GM12873 (cell line): ENCODE measurements around the gene HRG.

Experiments
- CTCF ChIP-seq: IDR thresholded peaks from 2 replicates; pipeline ENCODE4 v1.5.1; 2012; ENCODE audit warnings: low read depth, mild to moderate bottlenecking, moderate library complexity, low read length, control low read depth; ENCODE audit not compliant: insufficient read depth; ENCODE audit errors: missing control alignments

The HRG gene

GRCh38 chr3:186621894-186622650, 43.7 kb upstream of the HRG start:
- TF ChIP-seq CTCF: no peak

GRCh38 chr3:186622651-186623310, 43.0 kb upstream of the HRG start:
- no peak for TF ChIP-seq CTCF

GRCh38 chr3:186624598-186624997, 41.2 kb upstream of the HRG start:
- TF ChIP-seq CTCF: no peak

- TF ChIP-seq CTCF: no peak
Measured at GRCh38 chr3:186625600-186626042, 40.2 kb upstream of the HRG start.

- no peak for TF ChIP-seq CTCF
Measured at GRCh38 chr3:186626254-186626847, 39.5 kb upstream of the HRG start.

GRCh38 chr3:186627852-186628414, 37.9 kb upstream of the HRG start:
- no peak for TF ChIP-seq CTCF

GRCh38 chr3:186628756-186629155, 37.1 kb upstream of the HRG start:
- TF ChIP-seq CTCF: no peak
